NOMO-1 treated with DMSO at 0.1 percent for 48 hours (cell line): ENCODE data around the gene CLDN16.

Experiments used
- DNase-seq: peaks from one replicate; lab custom pipeline; 2025; ENCODE audit not compliant: unreplicated experiment; lab: John Stamatoyannopoulos, UW

The CLDN16 gene

DNA sequence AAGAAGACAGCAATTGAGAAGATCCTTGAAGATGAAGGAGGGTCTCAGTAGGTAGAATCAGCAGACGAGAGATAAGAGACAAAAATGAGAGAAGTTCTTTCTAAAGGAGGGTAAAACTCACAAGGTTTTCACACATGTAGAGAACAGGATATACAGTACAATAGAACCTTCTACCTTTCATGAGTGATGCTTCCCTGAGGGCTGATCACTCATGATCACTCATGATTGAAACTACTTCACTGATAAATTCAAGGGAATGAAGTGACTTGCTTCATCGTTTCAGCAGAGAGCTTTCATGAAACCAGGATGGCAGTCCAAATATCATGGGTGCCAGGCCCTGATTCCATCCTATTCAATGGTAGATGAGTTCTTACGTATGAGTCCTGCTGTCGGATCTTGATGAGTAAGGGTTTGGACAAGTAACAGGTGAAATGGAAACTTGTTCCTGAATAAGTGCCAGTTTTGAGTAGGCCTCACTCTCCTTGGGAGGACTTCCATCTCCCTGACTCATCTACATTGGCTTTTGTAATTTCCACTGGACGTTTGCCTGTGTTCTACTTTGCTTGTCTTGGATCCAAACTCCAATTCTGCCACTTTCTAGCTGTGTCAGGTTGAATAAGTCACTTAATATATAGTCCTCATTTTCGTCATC lies 9.6 kb upstream of the CLDN16 start:
- no peak for DNase-seq

DNA sequence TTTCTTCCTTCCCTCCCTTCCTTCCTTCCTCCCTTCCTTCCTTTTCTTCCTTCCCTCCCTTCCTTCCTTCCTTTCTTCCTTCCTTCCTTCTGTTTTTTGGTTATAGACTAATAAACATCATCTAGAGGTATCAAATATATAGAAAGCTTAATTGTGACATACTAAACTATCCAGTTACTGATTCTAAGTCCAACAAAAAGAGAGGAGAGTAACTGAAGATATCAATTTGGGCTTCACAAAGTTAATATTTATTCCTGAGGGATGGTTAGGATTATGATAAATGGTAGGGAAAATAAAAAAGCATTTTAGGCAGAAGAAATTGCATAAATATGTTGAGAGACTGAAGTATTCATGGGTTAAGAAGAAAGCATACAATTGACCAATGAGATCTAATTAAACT lies 7.8 kb upstream of the CLDN16 start:
- DNase-seq = no peak

DNA sequence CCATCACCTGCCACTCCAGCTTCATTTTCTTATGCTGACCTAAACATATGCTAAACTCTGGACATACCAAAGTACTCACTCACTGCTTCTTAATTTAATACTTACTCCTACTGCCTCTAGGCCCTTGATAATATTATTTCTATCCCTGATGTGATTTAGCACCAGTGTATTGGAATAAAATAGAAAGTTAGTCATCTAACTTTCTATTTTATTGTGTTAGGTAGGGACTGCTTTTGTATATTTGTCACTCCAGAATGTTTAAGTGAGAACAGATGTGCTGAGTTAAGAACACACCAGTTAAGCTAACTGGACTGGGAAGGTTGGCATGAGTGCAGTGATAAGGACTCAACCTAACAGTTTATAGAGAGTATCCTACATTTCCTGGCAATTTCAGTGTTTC lies 6.5 kb upstream of the CLDN16 start:
- no peak for DNase-seq

DNA sequence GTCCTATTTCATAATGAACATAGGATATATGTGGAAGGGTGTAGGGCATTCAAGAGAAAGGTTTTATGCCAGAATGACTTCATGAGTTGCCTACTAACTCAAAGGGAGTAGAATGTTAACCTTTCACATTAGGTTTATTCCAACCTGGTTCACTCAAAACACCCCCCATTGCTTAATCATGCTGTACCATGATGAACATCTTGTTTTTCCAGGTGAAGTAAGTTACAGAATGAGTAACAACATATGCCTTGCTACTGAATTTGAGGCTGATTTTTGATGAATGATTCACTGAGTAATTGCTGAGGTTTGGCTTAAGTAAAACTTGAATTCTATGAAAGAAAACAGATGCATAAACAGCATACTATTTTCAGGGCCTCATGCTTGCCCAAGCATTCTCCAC lies 5.9 kb upstream of the CLDN16 start:
- DNase-seq = no peak

DNA sequence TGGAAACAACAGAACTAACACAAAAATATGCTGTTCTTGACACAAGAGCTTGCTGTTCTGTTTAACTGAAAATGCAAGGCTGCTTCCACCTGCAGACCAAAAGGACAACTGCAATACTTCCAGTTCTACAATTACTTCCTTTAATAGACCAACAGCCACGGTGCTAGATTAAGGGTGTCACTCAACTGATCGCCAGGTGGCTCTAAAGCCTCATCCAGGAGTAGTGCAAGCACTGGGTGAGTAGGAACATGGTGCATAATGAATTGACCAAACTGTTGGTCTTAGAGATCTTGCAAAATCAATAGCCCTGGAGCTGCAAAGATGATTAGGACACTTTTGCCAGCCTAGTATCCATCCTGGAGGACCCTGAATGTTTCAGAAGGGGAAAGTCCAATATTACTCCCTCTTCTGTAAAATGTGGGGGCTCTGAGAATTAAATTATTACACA lies 3.6 kb upstream of the CLDN16 start:
- DNase-seq = peak; percentile 95

DNA sequence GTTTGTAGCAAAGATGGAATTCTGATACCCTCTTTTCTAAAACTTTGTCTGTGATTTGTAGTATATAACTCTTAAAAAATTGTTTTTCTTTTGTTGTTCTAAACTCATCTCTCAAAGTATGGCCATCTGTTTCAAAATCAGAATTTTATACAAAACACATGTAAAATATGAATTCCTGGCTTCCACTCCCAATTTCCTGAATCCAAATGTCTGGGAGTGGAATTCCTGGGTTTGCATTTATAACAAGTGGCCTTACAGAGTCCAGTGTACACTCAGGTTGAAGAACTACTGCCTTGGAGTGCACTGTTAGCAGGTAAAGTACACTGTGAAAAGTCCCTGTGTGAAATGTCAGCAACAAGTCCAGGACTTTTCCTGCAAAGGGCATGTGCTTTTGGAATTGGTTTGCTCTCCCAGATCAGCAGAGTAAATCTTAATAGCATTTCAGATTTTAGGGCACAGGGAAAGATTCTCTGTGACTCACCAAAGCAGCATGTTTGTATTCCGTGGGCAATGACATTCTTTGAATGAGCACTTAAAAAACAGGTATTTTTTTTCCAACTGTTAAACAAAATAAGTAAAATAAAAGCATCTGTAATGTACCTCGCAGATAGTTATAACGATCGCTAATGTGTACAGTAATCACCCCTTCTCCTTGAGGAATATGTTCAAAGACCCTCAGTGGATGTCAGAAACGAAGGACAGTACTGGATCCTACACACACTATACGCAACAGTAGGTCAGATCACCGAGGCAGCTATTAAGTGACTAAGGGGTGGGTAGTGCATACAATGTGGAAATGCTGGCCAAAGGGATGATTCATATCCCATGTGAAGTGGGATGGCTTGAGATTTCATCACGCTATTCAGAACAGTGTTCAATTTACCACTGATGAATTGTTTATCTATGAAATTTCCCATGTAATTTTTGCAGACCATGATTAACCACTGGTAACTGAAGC lies 2.0 kb upstream of the CLDN16 start:
- DNase-seq = peak; percentile 85

DNA sequence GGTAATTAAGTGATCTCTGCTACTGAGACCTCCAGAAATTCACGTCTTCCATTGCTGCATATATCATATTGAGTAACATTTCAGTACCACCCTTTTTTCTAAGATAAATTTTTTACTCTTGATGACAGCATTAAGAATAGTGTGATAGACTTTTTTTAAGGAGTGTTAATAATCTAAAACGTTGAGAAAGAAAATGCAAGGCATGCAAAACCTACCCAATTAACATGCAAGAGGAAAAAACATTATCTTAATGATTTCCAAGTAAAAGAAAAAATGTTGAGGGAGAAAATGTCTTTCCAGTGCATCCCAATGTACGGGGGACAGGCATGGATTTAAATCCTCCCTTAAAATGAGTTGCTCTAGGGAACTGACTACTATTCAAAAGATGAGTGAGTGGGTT lies 740 bp downstream of the CLDN16 start:
- DNase-seq = no peak

DNA sequence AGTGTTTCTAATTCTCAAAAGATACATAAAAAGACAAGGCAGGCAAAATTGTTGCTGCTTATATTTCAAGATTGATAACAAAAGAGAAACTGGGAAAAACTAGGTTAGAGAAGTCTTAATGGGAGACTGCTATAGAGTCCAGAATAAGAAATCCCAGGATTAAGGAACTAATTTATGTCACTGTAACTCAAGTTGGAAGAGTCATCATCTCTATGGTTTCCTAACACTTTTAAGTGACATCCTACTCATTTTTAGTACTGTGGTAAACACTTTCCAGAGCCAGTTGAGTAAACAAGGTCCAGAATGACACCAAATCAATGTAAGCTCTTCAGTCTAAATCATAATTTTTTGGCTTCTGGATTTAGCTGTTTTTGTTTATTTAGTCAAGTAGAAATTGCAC lies 8.0 kb downstream of the CLDN16 start:
- no peak for DNase-seq

DNA sequence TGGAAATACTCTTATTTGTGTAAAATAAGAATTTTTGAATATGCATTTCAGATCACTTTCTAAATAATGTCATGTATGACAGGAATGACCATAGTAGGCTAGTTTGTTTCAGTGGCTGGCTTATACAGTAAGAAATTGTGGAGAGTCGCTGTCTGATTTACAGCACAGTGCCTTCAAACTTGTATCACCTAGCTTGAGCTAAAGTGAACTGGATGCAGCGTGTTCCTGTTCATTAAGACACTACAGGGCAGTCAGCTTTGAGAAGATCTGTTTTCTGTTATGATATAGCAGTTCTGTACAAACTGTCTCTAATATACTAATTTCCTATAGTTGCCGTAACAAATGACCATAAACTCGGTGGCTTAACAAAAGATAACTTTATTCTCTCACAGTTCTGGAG lies 9.9 kb downstream of the CLDN16 start:
- DNase-seq = no peak

DNA sequence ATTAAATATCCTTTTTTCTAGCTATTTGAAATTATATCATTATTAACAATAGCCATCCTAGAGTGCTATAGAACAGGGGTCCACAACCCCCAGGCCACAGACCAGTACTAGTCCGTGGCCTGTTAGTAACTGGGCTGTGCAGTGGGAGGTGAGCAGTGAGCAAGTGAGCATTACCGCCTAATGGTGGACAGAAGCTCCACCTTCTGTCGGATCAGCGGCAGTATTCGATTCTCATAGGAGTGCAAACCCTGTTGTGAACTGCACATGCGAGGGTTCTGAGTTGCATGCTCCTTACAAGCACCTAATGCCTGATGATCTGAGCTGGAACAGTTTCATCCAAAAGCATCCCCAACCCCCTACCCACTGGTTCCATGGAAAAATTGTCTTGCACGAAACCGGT lies 11.7 kb downstream of the CLDN16 start:
- no peak for DNase-seq

DNA sequence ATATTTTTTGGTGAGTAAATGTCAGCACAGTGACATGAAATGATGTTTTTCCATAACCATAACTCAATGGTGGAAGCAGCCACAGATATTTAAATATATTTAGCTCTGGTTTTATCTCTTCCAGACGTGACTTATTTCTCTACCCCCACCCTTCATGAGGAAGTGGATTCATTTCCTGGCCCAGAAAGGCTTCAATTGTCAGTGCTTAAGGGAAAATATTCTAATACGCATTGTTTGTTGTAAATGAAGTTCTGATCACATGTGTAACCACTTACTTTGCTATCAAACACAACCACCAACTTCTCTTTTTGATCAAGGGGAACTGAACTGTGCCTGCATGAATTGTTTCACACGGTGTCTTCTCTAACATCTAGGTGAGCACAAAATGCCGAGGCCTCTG lies 14.0 kb downstream of the CLDN16 start:
- peak; percentile 27 for DNase-seq

DNA sequence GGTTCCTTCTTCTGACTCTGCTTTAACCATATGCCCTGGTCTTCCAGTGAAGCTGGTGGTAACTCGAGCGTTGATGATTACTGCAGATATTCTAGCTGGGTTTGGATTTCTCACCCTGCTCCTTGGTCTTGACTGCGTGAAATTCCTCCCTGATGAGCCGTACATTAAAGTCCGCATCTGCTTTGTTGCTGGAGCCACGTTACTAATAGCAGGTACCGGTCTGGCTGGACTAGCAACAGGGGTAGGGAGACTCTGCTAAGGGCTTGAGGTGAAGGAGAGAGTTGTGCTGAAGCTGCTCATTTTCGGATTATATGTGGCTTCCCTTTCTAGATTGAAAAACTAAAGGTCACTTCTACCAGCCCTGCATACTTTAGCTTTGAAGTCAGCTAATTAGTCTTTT lies 16.8 kb downstream of the CLDN16 start:
- no peak for DNase-seq

DNA sequence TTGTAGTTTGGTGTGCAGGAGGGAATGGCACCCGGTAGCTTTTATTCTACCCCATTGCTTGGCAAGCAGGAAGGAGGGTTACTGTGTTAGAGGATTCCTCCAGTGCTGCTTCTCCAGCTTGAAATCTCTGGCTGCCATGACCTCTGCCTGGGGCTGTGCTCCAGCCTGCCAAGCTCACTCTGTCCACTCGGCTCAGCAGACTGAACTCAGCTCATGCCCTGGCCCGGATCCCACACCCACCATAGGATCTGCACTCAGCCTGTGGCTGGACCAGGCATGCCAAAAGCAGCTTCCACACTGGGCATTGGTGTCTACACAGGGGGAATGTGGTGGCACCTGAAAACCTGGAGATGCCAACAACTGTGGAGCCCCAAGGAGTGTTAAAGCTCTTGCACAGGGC lies 26.3 kb downstream of the CLDN16 start:
- DNase-seq = no peak

DNA sequence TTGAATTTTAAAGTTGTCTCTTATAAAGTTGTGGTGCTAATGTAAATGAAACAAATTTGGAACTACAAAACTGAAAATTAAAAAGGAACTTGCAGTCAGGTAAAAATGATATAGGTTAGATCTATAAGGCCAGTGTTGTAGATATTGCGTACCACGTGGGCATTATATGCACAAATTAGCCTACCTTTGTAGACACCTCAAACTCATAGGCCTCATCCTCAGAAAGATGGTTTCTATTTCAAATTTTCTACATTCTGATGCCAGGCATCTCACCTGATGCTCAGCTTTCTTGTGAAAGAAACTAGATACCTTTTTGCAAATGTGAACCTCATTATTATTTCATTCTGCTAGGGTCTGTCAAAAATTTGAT lies 36.1 kb downstream of the CLDN16 start:
- DNase-seq = no peak

DNA sequence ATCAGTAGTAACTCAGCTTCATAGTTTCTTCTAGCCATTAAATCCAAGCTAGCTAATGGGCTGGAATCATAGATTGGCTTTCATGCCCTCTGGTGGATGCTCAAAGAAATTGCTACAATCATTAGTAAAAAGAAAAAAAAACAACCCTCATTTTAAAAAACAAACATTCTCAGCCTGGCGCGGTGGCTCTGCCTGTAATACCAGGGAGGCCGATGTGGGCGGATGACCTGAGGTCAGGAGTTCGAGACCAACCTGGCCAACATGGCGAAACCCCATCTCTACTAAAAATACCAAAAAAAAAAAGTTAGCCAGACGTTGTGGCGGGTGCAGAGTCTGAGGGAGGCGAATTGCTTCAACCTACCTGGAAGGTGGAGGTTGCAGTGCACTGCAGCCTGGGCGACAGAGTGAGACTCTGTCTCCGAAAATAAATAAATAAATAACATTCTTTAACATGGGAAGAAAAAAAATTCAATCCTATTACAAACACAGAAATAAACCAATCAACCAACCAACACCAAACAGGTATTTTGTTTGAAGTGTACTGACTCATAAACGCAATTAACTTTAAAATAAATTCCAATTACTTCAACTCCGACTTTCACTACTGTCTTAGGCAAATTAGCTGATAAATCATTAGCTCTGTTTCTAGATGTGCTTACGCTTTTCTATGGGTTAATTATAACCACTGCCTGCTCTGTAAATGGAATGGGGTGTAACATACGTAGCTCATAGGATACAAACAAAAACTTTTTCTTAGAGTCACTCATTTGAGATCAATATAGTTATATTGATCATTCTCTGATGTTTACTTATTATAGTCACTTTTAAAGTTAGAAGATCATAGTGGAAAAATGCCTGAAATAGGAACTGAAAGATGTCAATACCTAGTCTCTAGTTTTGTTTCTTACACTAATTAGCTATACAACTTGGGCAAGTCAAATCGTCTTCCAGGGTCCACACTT lies 36.8 kb downstream of the CLDN16 start:
- DNase-seq = peak; percentile 76

DNA sequence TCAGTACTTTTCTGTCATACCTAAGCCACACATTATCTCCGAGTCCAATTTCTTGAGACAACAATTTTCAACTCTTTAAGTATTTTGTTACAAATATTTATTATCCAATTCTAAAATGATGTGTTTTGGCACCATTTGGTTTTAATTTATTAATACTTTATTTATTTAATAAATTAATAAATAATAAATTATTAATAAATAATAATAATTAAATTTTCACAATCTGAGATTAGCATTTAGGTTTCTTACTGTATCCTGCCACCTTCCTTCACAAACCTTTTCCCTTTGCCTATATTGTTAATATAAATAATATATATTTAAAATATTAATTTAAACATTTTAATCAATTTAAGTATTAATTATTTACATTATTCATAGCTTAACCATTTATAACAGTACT lies 37.9 kb downstream of the CLDN16 start:
- no peak for DNase-seq

DNA sequence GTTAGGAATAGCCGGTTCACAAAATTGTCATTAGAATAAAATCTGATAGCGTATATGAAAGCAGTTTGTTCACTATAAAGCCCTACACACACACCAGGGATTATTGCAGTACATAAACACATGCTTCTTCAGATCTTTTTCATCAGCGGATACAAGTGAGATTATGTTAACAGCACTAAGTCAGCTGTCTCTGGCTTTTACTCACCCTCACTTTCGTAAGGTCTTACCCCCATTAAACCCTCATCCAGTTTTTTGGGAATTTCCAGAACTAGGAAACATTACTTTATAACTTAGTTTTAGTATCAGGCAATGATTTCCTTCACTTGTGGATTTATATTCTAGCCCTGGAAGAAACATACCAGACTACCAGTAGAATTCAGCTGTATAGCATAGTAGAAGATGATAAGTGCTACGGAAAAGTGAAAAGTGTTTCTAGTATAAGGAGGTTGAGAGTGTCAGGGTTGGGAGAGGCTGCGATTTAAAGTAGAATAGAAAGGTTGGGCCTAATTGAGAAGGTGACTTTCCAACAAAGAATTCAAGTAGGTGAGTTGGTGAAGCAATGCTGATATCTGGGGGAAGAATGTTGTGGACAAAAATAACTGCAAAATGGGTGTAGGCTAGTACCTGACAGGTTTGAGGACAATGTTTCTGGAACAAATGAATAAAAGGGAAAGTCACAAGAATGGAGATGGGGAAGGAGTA lies 39.0 kb downstream of the CLDN16 start:
- no peak for DNase-seq

DNA sequence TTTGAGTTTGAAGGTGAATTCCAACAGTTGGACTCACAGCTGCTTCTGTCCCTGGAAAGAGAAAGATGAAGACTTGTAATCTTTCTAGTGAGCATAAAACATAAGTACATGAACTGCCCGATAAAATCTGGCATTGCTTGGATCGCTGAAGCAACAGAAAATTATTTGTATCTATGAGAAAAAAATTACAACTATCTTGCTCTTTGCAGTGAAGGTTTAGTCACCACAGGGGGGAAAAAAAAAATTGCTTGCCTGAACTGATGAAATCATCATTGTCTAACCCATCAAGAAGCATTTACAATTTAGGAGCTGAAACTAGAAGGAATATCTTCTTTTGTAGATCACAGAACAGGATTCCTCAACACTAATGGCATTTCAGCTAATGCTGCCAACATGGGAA lies 41.7 kb downstream of the CLDN16 start:
- no peak for DNase-seq

DNA sequence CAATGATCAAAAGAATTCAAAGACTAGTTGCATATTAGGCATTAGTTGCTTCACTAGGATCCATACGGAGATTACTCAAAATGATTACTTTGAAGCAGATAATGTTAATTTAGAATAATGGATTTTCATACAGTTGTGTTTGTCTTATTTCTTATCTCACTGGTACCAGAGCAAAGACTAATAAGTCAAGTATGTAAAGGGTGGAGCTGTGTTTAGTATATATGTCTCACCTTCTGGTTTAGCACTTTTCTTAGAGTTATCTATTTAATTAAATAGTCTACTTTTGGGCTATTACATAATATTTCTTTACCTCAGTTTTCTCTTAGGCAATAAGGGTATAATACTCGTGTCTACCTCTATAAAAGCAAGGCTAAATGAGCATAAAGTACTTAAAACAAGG lies 42.9 kb downstream of the CLDN16 start:
- no peak for DNase-seq

DNA sequence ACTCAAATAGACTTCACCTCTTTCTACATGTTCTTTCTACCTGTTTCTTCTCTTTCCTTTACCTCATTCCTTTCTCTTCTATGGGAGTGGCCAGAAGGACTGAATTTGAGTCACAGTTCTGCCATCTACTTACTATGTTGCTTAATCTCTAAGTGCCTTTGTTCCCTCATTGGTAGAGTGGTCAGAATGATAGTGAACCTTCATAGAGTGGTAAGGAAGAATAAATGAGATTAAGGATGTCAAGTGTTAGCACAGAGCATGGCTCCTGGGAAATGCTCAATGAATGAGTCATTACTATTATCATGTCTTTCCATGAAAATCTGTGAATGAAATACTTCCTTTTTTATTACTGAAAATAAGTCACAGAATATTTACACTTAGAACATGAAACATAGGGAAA lies 44.3 kb downstream of the CLDN16 start:
- no peak for DNase-seq

DNA sequence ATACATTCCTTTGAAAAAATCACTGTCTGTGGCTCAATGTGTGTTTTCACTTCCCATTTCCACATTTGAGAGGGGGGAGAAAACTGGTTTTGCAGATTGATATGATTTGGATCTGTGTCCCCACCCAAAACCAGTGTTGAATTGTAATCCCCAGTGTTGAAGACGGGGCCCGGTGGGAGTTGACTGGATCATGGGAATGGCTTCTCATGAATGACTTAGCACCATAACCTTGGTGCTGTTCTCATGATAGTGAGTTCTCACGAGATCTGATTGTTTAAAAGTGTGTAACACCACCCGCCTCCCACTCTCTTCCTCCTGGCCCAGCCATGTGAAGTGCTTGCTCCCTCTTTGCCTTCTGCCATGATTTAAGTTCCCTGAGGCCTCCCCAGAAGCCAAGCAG lies 45.7 kb downstream of the CLDN16 start:
- DNase-seq = no peak
